IgD-negative memory B cell (primary cell): Measurements from ENCODE around the gene SCTR. TPM values are rescaled to one million over a fixed set of nuclear protein-coding genes. Genes with fewer than 3 reads are reported as not detected.

Source experiments
- H3K27ac Mint-ChIP-seq, 3 donors: one replicate each; pipeline ENCODE4 v1.8.0; 2020 to 2022; ENCODE audit warnings: mild to moderate bottlenecking in 3 of 3, mixed read lengths in 3 of 3, moderate library complexity in 1 of 3
- H3K27me3 Mint-ChIP-seq: one replicate; pipeline ENCODE4 v1.8.0; 2021; ENCODE audit warnings: mixed read lengths
- H3K36me3 Mint-ChIP-seq: one replicate; pipeline ENCODE4 v1.8.0; 2020; ENCODE audit warnings: mild to moderate bottlenecking, mixed read lengths
- H3K4me1 Mint-ChIP-seq, 3 donors: one replicate each; pipeline ENCODE4 v1.8.0; 2020 to 2022; ENCODE audit warnings: mixed read lengths in 3 of 3, mild to moderate bottlenecking in 1 of 3
- H3K4me3 Mint-ChIP-seq, 4 donors: one replicate each; pipeline ENCODE4 v1.8.0; 2020 to 2022; ENCODE audit warnings: mild to moderate bottlenecking in 4 of 4, mixed read lengths in 4 of 4, moderate library complexity in 3 of 4
- H3K9me3 Mint-ChIP-seq, 3 donors: one replicate each; pipeline ENCODE4 v1.8.0; 2020 to 2021; ENCODE audit warnings: mixed read lengths in 3 of 3, mild to moderate bottlenecking in 1 of 3
- polyA plus RNA-seq: library from polyadenylated mRNA; unstranded; fragments of 300-500 nt; fragmentation: Illumina TruSeq; gene quantifications from one replicate; pipeline ENCODE4 v1.2.3, GENCODE V29; 2021

Gene SCTR
- not detected for polyA plus RNA-seq

GRCh38 chr2:119523952-119524694, at the start of gene SCTR:
Gene SCTR, minus strand, starts transcription at chr2:119524483. Its CDS starts 257 bp downstream, at chr2:119524226.
- peaks cover 1 to 8% (median 3%) of the 10 kb centered on the region in 3 donors for H3K9me3 Mint-ChIP-seq
- no peak within 1 kb of the TSS for H3K27ac Mint-ChIP-seq
- no peak within 1 kb of the TSS for H3K4me3 Mint-ChIP-seq
- H3K36me3 Mint-ChIP-seq, result peaks cover 4% of the 10 kb centered on the region
- peaks cover 37% of the 10 kb centered on the region for H3K27me3 Mint-ChIP-seq
- no peaks in the 10 kb centered on the region for H3K4me1 Mint-ChIP-seq

DNA sequence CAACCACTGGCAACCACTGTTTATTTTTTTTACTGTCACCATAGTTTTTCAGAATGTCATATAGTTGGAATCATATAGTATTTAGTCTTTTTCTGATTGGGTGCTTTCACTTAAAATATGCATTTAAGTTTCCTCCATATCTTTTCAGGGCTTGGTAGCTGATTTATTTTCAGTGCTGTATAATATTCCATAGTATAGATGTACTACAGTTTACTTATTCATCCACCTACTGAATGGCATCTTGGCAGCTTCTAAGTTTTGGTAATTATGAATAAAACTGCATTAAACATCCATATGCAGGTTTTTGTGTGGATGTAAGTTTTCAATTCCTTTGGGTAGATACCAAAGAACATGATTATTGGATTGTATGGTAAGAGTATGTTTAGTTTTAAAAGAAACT, 43.0 kb upstream of the SCTR start:
- H3K27ac Mint-ChIP-seq, result no peak overlapping the region

GRCh38 chr2:119565481-119565880, 41.2 kb upstream of the SCTR start:
- H3K4me1 Mint-ChIP-seq, result no peaks in the 10 kb centered on the region
- peaks cover 1% of the 10 kb centered on the region for H3K27me3 Mint-ChIP-seq

More for the DNA sequence above, 43.0 kb upstream of the SCTR start:
- H3K4me1 Mint-ChIP-seq, result no peaks in the 10 kb centered on the region
- no peaks in the 10 kb centered on the region for H3K36me3 Mint-ChIP-seq
- H3K4me3 Mint-ChIP-seq, result no peak overlapping the region
- H3K27me3 Mint-ChIP-seq, result peaks cover 4% of the 10 kb centered on the region
- peaks cover 2 to 18% (median 5%) of the 10 kb centered on the region in 3 donors for H3K9me3 Mint-ChIP-seq

DNA sequence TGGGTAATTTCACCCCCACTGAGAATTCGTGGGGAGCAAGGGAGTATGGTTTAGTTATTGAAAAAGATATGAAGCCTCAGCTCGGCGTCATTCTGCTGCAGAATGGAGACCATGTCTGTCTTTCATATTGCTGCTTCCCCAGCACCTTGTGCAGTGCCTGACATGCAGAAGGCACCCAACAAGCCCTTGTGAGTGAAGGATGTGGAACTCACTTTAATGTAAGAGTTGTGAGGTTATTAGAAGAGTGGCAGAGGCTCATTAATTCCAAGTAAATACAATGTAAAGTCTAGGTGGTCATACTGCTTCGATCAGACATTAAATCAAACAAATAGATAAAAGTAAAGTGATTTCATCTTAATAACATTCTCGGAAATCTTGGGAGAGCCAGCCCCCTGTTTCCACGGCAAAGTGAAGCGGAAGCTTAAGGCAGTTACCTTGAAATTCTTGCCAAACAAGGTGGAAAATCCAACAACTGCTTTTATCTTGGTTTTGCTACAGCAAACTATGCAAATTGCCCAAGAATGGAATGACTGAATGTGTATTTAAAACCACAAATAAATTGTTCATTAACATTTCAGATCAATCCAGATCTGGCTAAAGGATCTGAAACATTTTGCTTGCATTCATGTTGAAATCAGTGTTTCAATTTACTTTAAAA, 29.5 kb upstream of the SCTR start:
- Mint-ChIP-seq H3K36me3 (no peaks in the 10 kb centered on the region), H3K4me3 (no peak overlapping the region), H3K27ac (no peak overlapping the region), H3K4me1 (no peaks in the 10 kb centered on the region), H3K9me3 (no peaks in the 10 kb centered on the region), H3K27me3 (peaks cover 2% of the 10 kb centered on the region)

More at GRCh38 chr2:119565481-119565880, 41.2 kb upstream of the SCTR start:
- Mint-ChIP-seq H3K9me3 (peaks cover 2 to 17% (median 5%) of the 10 kb centered on the region in 3 donors), H3K4me3 (no peak overlapping the region), H3K36me3 (no peaks in the 10 kb centered on the region), H3K27ac (no peak overlapping the region)

GRCh38 chr2:119552902-119553301, 28.6 kb upstream of the SCTR start:
- Mint-ChIP-seq H3K4me3 (no peak overlapping the region), H3K36me3 (no peaks in the 10 kb centered on the region), H3K27me3 (peaks cover 2% of the 10 kb centered on the region), H3K27ac (peak overlapping the region in 1 of 3 donors; percentile 31), H3K4me1 (no peaks in the 10 kb centered on the region), H3K9me3 (no peaks in the 10 kb centered on the region)

DNA sequence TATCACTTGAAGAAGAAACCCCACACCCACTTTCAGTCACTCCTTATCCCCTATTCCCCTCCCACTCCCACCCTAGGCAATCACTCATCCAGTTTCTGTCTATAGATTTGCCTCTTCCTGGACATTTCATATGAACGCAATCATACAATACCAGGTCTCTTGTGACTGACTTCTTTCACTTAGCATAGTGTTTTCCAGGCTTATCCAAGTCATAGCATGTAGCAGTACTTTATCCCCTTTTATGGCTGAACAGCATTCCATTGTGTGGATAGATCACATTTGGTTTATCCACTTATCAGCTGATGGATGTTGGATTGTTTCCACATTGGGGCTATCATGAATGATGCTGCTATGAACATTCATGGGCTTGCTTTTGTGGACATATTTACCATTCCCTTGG, 26.6 kb upstream of the SCTR start:
- no peaks in the 10 kb centered on the region for H3K36me3 Mint-ChIP-seq
- peaks cover 16% of the 10 kb centered on the region for H3K27me3 Mint-ChIP-seq
- H3K4me3 Mint-ChIP-seq, result no peak overlapping the region
- no peaks in the 10 kb centered on the region for H3K4me1 Mint-ChIP-seq
- H3K9me3 Mint-ChIP-seq, result no peaks in the 10 kb centered on the region
- no peak overlapping the region for H3K27ac Mint-ChIP-seq

GRCh38 chr2:119550346-119550745, 26.1 kb upstream of the SCTR start:
- Mint-ChIP-seq H3K9me3 (peaks cover 0 to 2% (median 0%) of the 10 kb centered on the region in 3 donors), H3K27me3 (peaks cover 19% of the 10 kb centered on the region), H3K4me3 (no peak overlapping the region), H3K27ac (no peak overlapping the region), H3K4me1 (no peaks in the 10 kb centered on the region), H3K36me3 (no peaks in the 10 kb centered on the region)

DNA sequence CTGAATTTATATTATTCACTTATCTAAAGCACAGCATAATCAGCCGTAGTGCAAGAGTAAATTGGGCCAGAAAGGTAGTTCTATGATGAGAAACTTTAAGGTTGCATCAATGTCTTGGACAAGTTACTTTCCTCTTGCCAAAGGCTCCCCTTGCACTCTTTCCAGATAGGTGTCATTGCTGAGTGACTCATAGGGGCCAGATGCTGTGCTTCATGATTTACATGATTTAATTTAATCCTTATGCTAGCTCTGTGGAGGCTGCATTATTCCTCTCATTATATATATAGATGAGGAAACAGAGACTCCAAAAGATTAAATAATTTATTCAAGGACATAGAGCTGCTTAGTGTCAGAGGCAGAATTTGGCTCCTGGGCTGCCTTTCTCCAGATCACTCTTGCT, 25.0 kb upstream of the SCTR start:
- peaks cover 0 to 2% (median 0%) of the 10 kb centered on the region in 3 donors for H3K9me3 Mint-ChIP-seq
- no peak overlapping the region for H3K27ac Mint-ChIP-seq
- H3K4me3 Mint-ChIP-seq, result no peak overlapping the region
- H3K36me3 Mint-ChIP-seq, result peaks cover 2% of the 10 kb centered on the region
- H3K4me1 Mint-ChIP-seq, result peaks cover 0 to 3% (median 0%) of the 10 kb centered on the region in 3 donors
- H3K27me3 Mint-ChIP-seq, result peaks cover 20% of the 10 kb centered on the region

- Mint-ChIP-seq H3K36me3 (peaks cover 2% of the 10 kb centered on the region), H3K4me1 (peaks cover 0 to 6% (median 4%) of the 10 kb centered on the region in 3 donors), H3K4me3 (no peak overlapping the region), H3K27ac (no peak overlapping the region), H3K9me3 (peaks cover 0 to 5% (median 0%) of the 10 kb centered on the region in 3 donors), H3K27me3 (peaks cover 26% of the 10 kb centered on the region)
Measured at GRCh38 chr2:119548516-119549120, 24.3 kb upstream of the SCTR start.

DNA sequence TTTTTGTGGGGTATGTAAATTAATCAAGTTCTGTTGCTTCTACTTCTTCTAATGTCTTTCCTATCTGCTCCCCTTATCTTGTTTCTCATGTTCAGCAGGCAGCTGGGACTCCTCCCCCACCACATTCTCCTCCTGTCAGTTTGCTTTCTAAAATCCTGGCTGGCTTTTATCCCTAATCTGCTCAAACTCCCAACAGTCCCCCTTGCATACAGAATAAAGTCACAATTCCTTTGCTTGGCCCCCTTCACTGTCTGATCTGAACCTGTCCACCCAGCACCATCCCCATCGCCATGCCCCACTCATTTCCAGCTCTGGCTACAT, 22.1 kb upstream of the SCTR start:
- H3K4me3 Mint-ChIP-seq, result no peak overlapping the region
- peaks cover 5 to 11% (median 8%) of the 10 kb centered on the region in 3 donors for H3K4me1 Mint-ChIP-seq
- H3K36me3 Mint-ChIP-seq, result peaks cover 2% of the 10 kb centered on the region
- H3K9me3 Mint-ChIP-seq, result peaks cover 0 to 10% (median 5%) of the 10 kb centered on the region in 3 donors
- H3K27me3 Mint-ChIP-seq, result peaks cover 44% of the 10 kb centered on the region
- H3K27ac Mint-ChIP-seq, result no peak overlapping the region

DNA sequence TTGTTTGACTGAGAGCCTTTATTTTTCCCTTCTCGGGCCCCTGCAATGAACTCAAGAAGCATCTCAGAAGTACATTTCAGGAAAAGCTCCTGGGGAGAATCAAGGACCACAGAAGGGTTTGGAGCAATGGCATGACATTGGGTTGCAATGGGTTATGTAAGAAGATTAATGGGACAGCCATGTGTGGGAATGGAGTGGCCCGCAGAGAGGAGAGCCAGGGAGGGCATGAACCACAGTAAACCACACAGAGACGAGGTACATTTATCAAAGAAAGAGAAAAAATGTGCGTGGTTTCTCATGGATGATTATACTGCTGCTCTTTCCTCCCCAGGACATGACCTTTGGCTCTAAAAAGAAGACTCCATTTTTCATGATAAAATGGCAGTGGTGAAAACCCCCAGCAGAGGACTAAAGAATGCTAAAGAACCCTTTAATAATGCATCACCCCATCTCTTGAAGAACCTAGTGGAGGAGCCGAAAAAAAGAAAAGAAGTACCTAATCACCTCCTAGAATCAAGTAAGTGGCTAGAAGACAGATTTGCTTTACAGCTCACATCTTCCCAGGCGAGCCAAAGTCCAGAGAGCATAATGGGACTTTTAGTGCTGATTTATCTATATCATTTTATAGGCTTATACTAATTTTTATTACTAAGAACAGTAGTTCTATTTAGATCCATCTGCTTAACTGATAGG, 21.6 kb upstream of the SCTR start:
- Mint-ChIP-seq H3K4me3 (no peak overlapping the region), H3K27ac (no peak overlapping the region), H3K36me3 (peaks cover 2% of the 10 kb centered on the region), H3K4me1 (peaks cover 5 to 11% (median 8%) of the 10 kb centered on the region in 3 donors), H3K27me3 (peaks cover 46% of the 10 kb centered on the region), H3K9me3 (peaks cover 0 to 10% (median 5%) of the 10 kb centered on the region in 3 donors)

DNA sequence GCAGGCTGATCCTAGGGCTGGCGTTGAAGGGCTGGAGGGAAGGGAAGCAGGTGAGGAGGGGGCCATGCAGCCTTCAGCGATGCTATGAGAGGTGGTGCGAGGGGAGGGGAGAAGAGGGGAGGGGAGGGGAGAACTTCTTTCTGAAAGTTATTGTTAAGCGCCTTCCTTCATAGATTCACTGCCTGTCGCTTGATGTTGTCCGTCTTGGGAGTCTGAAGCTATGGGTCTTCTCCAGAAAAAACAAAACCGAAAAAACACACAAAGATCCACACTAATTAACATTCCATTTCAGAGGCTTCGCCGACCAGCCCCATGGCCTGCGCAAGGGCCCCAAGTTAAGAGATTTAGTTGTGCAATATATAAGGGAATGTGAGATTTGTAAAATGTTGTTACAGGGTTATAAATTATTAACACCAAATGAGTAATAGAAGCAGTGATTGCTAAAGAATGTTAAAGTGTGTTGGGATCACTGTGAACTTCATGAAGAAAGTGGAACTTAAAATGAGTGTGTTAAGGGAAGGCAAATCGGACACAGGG, 20.7 kb upstream of the SCTR start:
- peak overlapping the region in 1 of 4 donors; percentile 54 for H3K4me3 Mint-ChIP-seq
- peaks cover 49% of the 10 kb centered on the region for H3K27me3 Mint-ChIP-seq
- H3K4me1 Mint-ChIP-seq, result peaks cover 5 to 11% (median 8%) of the 10 kb centered on the region in 3 donors
- peaks cover 2% of the 10 kb centered on the region for H3K36me3 Mint-ChIP-seq
- H3K27ac Mint-ChIP-seq, result no peak overlapping the region
- peaks cover 0 to 10% (median 5%) of the 10 kb centered on the region in 3 donors for H3K9me3 Mint-ChIP-seq

- H3K9me3 Mint-ChIP-seq, result peaks cover 0 to 10% (median 5%) of the 10 kb centered on the region in 3 donors
- H3K36me3 Mint-ChIP-seq, result peaks cover 2% of the 10 kb centered on the region
- peak within 1 kb of the TSS; percentile 50 to 89 (median 69) for H3K4me3 Mint-ChIP-seq
- peaks cover 49% of the 10 kb centered on the region for H3K27me3 Mint-ChIP-seq
- peaks cover 5 to 11% (median 8%) of the 10 kb centered on the region in 3 donors for H3K4me1 Mint-ChIP-seq
- peak within 1 kb of the TSS in 1 of 3 donors; percentile 83 for H3K27ac Mint-ChIP-seq
Measured at GRCh38 chr2:119544075-119544938, 20.0 kb upstream of the SCTR start, which contains the start of gene CFAP221. Gene CFAP221, plus strand, starts transcription at chr2:119544449. Its CDS starts 1,683 bp downstream, at chr2:119546132.

GRCh38 chr2:119541476-119541875, 17.2 kb upstream of the SCTR start:
- Mint-ChIP-seq H3K36me3 (peaks cover 2% of the 10 kb centered on the region), H3K27ac (no peak overlapping the region)

More at GRCh38 chr2:119541476-119541875, 17.2 kb upstream of the SCTR start:
- H3K9me3 Mint-ChIP-seq, result peaks cover 0 to 14% (median 5%) of the 10 kb centered on the region in 3 donors
- H3K4me1 Mint-ChIP-seq, result peaks cover 5 to 11% (median 8%) of the 10 kb centered on the region in 3 donors
- H3K4me3 Mint-ChIP-seq, result no peak overlapping the region
- peaks cover 43% of the 10 kb centered on the region for H3K27me3 Mint-ChIP-seq
